Vagina (tissue), 2 donors: ENCODE data around the gene ARPP21.

Source experiments
- POLR2A ChIP-seq, 2 donors: fragments of 450-650 bp; IDR thresholded peaks; one replicate each; pipeline ENCODE4 v1.6.1; 2017; ENCODE audit warnings: antibody characterized with exemption in 2 of 2, mild to moderate bottlenecking in 2 of 2, moderate library complexity in 2 of 2
- POLR2AphosphoS5 ChIP-seq, 2 donors: sonication (generic); formaldehyde crosslinking; IDR thresholded peaks; one replicate each; pipeline ENCODE4 v1.9.0; 2017; ENCODE audit warnings: antibody characterized with exemption in 2 of 2, mild to moderate bottlenecking in 2 of 2, low read depth in 1 of 2; ENCODE audit not compliant: insufficient read depth in 1 of 2
- TF ChIP-seq, protein P1 (sequence below), 3 experiments: fragments of 450-650 bp in 2 of 3; fragments of 200-600 bp in 1 of 3; sonication (generic) in 1 of 3; IDR thresholded peaks; one replicate each; pipeline ENCODE4 v1.5.1; 2017 to 2019; ENCODE audit warnings: antibody characterized with exemption in 3 of 3, mild to moderate bottlenecking in 2 of 3, moderate library complexity in 2 of 3

DNA sequence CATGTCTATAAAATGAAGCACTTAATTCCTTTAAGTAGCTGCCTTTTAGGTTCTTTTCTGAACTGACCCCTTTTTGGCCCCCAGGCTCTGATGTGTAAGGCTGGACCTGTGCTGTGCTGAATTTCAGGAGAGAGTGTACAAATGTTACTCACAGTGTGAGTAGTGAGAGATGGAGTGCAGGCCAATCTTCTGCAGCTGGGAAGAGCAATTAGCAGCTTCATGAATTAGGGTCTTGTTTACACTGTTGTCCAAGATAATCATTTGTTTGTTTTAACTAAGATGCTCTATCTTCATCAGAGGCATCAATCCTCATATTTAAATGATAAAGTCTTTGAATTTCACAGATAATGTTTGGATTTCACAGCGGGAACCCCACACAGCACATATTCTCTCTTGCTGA, 19.4 kb downstream of the ARPP21 start:
- TF ChIP-seq POLR2AphosphoS5 (IDR thresholded peaks at IDR 0.05; ENCODE audit: insufficient read depth in 1 of 2, low read depth in 1 of 2) (no peak), POLR2A (IDR thresholded peaks at IDR 0.05) (no peak)
- TF ChIP-seq, protein P1, sequence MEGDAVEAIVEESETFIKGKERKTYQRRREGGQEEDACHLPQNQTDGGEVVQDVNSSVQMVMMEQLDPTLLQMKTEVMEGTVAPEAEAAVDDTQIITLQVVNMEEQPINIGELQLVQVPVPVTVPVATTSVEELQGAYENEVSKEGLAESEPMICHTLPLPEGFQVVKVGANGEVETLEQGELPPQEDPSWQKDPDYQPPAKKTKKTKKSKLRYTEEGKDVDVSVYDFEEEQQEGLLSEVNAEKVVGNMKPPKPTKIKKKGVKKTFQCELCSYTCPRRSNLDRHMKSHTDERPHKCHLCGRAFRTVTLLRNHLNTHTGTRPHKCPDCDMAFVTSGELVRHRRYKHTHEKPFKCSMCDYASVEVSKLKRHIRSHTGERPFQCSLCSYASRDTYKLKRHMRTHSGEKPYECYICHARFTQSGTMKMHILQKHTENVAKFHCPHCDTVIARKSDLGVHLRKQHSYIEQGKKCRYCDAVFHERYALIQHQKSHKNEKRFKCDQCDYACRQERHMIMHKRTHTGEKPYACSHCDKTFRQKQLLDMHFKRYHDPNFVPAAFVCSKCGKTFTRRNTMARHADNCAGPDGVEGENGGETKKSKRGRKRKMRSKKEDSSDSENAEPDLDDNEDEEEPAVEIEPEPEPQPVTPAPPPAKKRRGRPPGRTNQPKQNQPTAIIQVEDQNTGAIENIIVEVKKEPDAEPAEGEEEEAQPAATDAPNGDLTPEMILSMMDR (IDR thresholded peaks at IDR 0.05), result no peak
